HG03558 (cell line): ENCODE results near the gene MT1H.

Experiments used
- ATAC-seq: cut with Tn5 transposase; IDR thresholded peaks from one replicate; pipeline ENCODE4 v1.9.1; 2021; ENCODE audit warnings: moderate number of reproducible peaks; ENCODE audit not compliant: unreplicated experiment; ENCODE audit errors: extremely low read depth

The MT1H gene

DNA sequence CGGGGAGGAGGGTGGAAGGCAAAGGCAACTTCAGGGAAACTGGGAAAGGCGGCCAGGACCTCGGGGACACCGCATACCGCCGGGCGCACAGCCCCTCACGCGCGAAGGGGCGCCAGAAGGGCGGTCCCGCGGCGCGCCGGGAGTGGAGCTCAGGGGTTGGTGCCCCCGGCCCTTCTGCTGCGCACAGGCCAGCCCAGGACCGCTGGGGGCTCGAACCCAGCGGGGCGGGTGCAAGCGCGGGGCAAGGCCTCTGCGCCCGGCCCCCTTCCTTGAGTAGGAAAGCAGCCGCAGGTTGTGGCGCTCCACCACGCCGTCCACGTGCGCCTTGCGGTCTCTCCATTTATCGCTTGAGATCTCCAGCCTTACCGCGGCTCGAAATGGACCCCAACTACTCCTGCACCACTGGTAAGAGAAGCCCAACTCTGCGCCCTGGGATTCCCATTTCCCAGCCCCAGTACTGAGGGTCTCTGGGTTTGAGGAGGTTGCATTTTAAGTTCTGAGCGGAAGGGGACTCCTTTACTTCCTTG, 34.1 kb upstream of the MT1H start:
- no peak for ATAC-seq

- no peak for ATAC-seq
Observed at GRCh38 chr16:56636616-56637413, 32.8 kb upstream of the MT1H start.

DNA sequence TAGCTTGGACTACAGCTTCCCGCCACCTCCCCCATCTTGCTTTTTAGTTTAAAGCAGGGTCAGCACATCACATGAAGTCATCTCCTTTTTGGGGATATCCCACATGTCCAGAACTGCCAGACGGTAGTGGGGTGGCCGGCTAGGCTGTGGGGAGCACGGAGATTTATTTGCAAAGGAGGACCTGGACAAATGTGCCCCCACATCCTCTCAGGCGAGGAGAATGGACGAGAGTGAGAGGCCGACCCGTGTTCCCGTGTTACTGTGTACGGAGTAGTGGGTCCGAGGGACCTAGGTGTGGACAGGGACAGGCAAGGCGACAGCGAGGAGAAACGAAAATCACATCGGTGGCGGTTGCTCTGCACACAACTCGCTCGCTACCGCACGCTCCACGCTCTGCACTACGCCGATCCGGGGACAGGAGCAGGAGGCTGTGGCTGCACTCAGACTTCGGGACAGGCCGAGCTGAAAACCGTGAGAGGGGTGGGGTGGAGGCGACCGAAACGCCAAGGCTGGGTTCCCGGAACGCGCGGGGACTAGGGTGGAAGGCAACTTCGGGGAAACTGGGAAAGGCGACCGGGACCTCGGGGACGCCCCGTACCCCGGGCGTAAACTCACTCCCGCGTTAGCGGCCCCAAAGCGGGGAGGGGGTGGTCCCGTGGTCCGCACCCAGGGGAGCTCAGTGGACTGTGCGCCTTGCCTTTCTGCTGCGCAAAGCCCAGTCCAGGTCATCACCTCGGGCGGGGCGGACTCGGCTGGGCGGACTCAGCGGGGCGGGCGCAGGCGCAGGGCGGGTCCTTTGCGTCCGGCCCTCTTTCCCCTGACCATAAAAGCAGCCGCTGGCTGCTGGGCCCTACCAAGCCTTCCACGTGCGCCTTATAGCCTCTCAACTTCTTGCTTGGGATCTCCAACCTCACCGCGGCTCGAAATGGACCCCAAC, 31.5 kb upstream of the MT1H start, which contains the start of gene MT1A:
Gene MT1A (plus strand): TSS at position 853 of the 937 bp plus-strand sequence. CDS start 73 bp downstream, at position 926.
- ATAC-seq: no peak

- ATAC-seq: no peak
Observed at GRCh38 chr16:56639045-56639444, 30.6 kb upstream of the MT1H start.

- no peak for ATAC-seq
Observed at GRCh38 chr16:56640076-56640475, 29.5 kb upstream of the MT1H start.

GRCh38 chr16:56641166-56641565, 28.4 kb upstream of the MT1H start:
- no peak for ATAC-seq

- no peak for ATAC-seq
Observed at GRCh38 chr16:56643080-56643778, 26.4 kb upstream of the MT1H start.

DNA sequence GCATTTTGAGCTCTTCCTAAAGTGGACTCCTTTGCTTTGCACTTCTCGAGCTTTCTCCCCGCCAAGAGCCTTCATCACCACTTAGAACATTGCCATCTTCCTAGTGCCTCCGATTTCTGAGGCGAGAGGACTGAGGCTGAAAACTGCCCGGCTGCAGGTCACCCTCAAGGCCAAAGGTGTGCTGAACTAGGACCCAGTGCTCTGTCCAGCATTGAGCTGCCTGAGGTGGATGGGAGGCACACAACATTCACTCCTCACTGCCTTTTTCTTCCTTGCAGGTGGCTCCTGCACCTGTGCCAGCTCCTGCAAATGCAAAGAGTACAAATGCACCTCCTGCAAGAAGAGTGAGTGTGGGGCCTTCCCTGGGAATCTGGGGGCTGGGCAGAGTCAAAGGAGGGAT, 25.8 kb upstream of the MT1H start:
- no peak for ATAC-seq

DNA sequence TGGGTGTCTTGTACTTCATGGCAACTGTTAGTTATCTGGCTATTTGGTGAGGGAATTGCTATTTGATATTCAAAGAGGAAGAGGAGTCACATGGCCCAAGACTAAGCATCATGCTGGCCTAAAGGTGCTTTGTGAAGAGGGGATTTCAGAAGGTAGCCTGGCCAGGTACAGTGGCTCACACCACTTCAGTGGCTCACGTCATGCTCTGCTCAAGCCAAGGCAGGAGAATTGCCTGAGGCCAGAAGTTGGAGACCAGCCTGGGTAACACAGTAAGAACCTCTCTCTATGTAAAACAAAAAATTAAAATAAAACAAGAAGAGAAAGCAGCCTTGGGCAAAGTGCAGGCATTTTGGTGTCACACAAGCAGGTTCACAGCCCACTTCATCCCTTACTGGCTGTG, 24.3 kb upstream of the MT1H start:
- no peak for ATAC-seq

DNA sequence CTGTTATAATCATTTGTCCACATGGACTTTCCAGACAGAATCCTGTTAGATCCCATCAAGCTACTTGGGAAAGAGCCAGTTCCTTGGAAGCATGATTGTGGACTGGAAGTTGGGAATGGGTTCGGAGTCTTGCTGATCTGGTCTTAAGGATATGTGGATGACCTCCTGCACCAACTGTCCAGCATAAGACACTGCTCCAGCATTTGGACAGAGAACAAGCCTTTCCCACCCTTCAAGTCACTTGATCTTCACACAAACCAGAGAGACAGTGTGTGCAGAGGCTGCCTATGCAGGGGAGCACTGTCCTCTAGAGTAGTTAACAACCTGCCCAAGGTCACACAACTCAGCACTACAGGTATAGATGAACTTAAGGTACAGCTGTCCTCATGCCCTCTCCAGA, 23.8 kb upstream of the MT1H start:
- no peak for ATAC-seq

GRCh38 chr16:56647641-56648431, 21.8 kb upstream of the MT1H start:
- ATAC-seq: no peak

DNA sequence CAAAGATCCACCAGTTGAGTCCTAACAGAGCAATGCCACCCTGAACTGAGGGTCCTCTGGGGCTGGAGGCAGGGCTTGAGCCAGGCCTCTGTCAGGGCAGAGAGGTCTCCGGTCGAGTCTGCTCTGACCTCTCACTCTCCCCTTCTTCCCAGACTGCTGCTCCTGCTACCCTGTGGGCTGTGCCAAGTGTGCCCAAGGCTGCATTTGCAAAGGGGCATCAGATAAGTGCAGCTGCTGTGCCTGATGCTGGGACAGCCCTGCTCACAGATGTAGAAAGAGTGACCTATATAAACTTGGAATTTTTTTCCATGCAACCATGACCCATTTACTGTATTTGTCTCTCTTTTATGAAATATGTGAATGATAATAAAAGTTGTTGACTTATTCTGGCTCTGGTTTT, 20.3 kb upstream of the MT1H start:
- no peak for ATAC-seq

DNA sequence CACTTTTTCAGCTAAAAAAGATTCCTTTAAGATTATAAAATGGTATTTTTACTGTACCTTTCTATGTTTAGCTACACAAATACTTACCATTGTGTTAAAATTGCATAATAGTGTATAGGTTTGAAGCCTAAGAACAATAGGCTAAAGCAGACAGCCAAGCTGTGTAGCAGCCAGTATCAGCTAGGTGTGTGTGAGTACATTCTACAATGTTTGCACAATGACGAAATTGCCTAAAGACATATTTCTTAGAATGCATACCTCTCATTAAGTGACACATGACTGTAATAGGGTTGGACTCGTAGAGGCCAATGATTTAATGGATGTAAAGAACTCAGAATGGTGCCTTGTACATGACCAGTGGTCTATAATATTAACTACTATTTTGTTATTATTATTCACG, 19.8 kb upstream of the MT1H start:
- no peak for ATAC-seq

DNA sequence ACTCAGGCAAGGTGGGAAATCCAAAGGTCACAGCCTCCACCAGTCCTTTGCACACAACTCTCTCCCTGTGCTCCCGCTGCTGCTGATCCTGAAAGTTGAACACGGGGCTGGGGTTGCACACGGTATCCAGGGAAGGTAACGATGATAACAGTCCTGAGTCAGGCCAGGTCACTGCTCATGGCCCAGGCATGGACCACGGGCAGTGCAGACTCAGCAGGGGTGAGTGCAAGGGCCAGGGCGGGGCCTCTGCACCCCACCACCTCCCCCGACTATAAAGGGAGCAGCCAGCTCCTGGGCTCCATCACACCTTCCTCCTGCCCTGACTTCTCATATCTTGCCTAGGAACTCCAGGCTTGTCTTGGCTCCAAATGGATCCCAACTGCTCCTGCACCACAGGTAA, 18.0 kb upstream of the MT1H start, which contains the start of gene MT1B:
Gene MT1B (plus strand): TSS at position 301 of the 400 bp plus-strand sequence. CDS start 68 bp downstream, at position 369.
- ATAC-seq: no peak

DNA sequence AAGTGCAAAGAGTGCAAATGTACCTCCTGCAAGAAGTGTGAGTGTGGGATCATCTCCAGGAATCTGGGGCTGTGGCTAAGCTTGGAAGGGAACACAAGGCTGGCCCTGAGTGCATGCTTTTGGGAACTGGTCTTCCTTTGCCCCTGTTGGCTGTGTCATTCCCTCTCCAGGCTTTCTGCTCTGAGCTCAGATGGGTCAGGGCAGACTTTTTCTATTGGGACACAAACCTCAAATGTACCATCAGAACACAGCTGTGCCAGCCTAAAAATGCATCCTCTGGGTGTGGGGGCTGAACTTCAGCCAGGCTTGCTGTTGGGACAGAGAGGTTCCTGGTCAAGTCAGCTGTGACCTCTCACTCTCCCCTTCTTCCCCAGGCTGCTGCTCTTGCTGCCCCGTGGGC, 17.0 kb upstream of the MT1H start:
- ATAC-seq: no peak

DNA sequence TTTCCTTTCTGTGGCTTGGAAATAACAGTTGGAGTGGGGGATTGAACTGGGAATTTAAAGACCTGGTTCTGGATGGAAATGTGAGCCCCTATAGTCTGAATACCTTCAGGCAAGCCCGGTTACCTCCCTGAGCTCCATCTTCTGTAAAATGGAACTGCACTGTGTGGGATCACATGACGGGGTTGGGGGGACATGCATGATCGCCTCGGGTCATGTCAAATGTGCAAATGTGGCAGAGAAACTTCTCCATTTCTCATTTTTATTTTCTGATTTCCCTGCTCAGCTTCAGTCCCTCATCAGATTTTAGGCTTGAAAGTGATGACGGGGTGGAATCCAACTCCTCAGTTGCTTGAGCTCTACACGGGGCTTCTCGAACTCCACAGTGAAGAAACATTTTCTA, 16.4 kb upstream of the MT1H start:
- ATAC-seq: no peak

GRCh38 chr16:56657555-56658326, 11.9 kb upstream of the MT1H start, which contains the start of gene MT1F:
Gene MT1F, plus strand, starts transcription at chr16:56657959. Its CDS starts 100 bp downstream, at chr16:56658059.
- no peak for ATAC-seq

- ATAC-seq: no peak
Observed at GRCh38 chr16:56658327-56658875, 11.2 kb upstream of the MT1H start.
